ENCODE measurements around the gene RMC1.
A peak's percentile ranks its signal among the peaks of the same experiment; 100 is the strongest.
"Not testable (repeated sequence)": the region's sequence is repeated elsewhere in the genome, so short reads cannot be mapped to it uniquely, and the experiment has no call there.

RMC1 gene

GRCh38 chr18:23567671-23568070, 64.4 kb downstream of the RMC1 start:
- DNase-seq = no peak

- DNase-seq = no peak
These were observed 65.2 kb downstream of the RMC1 start for GRCh38 chr18:23568281-23569138.

- DNase-seq = no peak
These were observed 66.2 kb downstream of the RMC1 start for GRCh38 chr18:23569299-23570063.

GRCh38 chr18:23570912-23571504, 67.7 kb downstream of the RMC1 start:
- DNase-seq = no peak

- no peak for DNase-seq
These were observed 68.7 kb downstream of the RMC1 start for GRCh38 chr18:23572012-23572411.

GRCh38 chr18:23572570-23572969, 69.3 kb downstream of the RMC1 start:
- DNase-seq = no peak

GRCh38 chr18:23573020-23573419, 69.7 kb downstream of the RMC1 start:
- DNase-seq = no peak

- peak; percentile 42 for DNase-seq
These were observed 70.5 kb downstream of the RMC1 start for GRCh38 chr18:23573626-23574431.

- DNase-seq = no peak
These were observed 71.4 kb downstream of the RMC1 start for GRCh38 chr18:23574611-23575308.

GRCh38 chr18:23575309-23575651, 72.0 kb downstream of the RMC1 start:
- DNase-seq = no peak

GRCh38 chr18:23577521-23577920, 74.2 kb downstream of the RMC1 start:
- not testable (repeated sequence) for DNase-seq

- no peak for DNase-seq
These were observed 74.9 kb downstream of the RMC1 start for GRCh38 chr18:23578067-23578701.

GRCh38 chr18:23578891-23579653, 75.8 kb downstream of the RMC1 start:
- DNase-seq = no peak

GRCh38 chr18:23580677-23581367, 77.5 kb downstream of the RMC1 start:
- no peak for DNase-seq

Measured in activated CD4-positive, CD25-positive, alpha-beta regulatory T cell treated with anti-CD3 and anti-CD28 coated beads, Interleukin-2, amount 50 U/mL, for 72 hours (primary cell).